GM20431 (cell line): ENCODE data around the gene PNLDC1.
"Not testable (repeated sequence)": the region's sequence is repeated elsewhere in the genome, so short reads cannot be mapped to it uniquely, and the experiment has no call there.

ENCODE experiments used
- in situ Hi-C: fragments of 300-500 bp; cut with MseI, MboI; formaldehyde crosslinking; loops from one replicate; pipeline ENCODE4 v1.15.0; 2020; ENCODE audit warnings: low sequenced_read_pairs; ENCODE audit not compliant: unreplicated experiment

Gene PNLDC1

DNA sequence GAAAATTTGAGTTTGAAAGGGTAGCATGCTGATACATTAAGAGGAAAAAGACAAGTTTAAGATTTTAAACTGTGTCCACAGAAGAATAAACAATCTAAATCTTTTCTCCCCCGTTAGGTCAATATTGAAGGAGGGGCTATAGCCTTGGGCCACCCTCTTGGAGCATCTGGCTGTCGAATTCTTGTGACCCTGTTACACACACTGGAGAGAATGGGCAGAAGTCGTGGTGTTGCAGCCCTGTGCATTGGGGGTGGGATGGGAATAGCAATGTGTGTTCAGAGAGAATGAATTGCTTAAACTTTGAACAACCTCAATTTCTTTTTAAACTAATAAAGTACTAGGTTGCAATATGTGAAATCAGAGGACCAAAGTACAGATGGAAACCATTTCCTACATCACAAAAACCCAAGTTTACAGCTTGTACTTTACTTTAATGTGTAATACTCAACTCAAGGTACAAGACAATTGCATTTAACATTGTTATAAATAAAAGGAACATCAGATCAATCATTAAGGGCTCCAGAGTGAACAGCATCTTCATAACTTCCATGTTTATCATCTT, 21.5 kb upstream of the PNLDC1 start:
- in situ Hi-C loops, result no loop called here

DNA sequence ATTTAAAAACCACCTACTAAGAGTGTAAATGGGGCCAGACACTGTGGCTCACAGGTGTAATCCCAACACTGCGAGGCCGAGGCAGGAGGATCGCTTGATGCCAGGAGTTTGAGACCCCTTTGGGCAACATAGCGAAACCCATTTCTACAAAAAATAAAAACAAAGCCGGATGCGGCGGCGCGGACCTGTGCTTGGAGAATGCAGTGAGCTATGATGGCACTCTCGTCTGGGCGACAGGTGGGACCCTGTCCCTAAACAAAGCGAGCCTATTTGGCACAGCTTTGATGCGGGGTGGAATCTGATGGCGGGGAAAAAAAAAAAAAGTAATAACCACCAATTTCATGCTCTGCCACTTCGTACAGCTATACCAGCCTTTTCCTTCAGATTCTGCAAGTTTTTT, 11.8 kb upstream of the PNLDC1 start:
- in situ Hi-C loops, result no loop called here

DNA sequence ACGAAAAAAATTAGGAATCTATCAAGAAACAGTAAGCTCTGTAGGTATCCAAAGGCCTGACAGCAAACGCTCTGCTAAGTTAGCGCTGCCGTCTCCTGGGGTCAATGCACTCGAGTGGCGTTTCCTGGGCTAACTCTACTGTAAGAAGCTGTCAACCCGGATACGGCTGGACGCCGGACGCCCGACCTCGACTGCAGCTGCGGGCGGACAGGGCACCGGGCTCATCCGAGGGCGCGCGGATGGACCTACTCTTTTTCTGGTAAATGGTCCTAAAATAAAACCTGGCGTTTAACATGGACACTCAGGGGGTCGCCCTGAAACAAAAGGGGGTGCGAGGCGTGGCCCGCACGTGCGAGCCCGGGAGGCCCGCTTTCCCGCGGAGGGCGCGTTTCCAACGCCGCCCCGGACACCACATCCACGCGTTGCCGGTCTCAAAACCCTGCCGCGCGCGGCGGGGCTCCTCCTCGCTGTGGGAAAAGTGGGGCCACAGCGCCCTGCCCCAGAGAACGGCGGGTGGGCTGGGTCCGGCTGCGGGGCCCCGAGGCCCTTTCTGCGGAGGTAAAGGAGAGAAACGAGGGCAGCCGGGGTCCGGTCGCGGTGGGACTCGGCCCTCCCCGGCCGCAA, 11.2 kb upstream of the PNLDC1 start:
- in situ Hi-C loops, result no loop called here

DNA sequence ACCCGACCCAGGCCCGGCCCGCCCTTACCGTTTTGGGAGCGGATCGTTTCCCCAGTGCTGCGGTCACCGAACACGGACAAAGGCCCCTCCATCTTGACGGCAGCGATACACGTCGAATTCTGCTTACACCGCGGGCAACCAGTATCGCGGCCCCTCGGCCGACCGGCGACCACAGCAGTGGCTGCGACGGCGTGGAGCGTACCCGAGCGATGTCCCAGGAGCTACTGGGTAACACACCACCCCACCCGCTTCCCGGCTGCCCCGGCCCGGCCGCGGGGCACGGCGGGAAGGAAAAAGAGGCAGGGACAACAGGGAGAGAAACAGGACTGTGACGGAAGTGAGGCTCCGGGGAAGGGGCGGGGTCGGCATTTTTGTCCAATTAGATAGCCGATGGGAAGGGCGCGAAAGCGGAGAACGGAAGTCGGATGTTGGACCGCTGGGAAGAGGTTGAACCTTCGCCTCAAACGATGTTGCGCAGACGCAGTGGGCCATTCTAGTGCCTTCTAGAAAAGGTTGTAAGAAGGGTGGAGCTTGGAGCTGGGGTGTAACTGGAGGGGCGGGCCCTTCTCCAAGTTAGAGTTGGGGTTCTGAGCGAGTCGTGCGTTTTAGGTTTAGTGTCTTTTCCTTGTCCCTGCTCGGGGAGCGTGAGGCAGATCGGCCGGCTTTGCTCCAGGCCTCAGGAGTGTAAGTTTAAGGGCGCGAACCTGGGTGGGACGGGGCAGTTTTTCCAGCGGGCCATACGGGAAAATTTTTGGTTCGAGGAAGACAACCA, 10.5 kb upstream of the PNLDC1 start, which contains the start of gene TCP1:
Gene TCP1 (minus strand): TSS at position 226 of the 772 bp plus-strand sequence. CDS start 134 bp downstream, at position 92.
- in situ Hi-C loops, result no loop called here

DNA sequence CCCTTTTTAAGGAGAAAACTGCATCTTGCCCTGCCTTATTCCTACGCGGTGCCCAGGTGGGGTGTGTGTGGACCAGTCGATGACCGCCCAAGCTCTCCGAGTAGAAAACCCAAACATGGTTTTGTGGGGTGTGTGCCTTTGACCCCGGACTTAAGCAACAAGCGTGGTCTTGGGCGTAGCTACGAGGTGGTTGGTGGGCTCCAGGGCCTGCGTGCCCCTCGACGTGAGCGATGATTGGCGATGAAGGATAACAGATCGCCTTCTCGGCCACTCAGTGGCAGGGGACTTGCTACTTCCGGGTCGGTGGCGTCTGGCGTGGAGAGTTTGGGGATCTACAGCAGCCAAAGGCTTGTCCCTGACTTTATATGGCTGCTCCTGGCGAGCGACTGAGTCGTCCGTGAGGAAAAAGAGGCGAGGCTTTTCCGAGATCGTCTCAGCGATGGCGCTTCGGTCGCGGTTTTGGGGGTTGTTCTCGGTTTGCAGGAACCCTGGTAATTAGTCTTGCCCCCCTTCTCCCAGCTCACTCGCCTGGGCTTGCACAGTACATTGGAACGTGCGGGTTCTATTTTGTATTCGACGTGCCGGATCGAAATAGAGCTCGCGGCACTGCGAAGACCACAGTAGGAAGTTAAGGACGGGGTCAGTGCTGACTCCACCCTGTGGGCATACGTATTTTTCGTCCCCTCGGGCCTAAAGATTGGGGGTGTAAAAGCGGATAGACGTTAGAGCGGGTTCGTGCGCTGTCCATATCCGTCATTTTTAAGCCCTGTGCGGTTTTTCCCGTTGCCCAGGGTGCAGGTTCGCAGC, 9.7 kb upstream of the PNLDC1 start, which contains the start of gene MRPL18:
Gene MRPL18 (plus strand): TSS at position 319 of the 807 bp plus-strand sequence. CDS start 121 bp downstream, at position 440.
- in situ Hi-C loops, result no loop called here

DNA sequence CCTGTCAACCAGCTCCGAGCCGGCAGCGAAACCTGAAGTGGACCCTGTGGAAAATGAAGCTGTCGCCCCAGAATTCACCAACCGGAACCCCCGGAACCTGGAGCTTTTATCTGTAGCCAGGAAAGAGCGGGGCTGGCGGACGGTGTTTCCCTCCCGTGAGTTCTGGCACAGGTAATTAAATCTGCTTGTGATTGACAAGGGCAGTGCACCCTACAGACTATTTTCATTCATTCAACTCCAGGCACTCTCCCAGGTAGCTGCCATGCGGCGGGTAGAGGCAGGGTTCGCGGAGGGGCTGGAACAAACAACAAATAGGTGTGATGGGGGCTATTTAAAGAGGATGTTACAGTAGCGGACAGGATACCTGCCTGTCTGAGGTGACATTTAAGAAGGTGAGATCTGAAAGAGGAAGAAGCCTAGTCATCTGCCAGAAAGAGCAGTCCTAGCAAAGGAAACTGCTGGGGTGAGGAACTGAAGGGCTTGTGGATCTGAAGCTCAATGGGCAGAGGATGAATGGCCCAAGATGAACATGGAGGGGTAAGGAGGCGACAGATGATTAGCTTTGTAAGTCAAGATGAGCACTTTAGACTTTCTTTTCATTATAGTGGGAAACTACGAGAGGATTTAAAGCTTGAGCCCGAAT, 9.0 kb upstream of the PNLDC1 start:
- in situ Hi-C loops, result no loop called here

DNA sequence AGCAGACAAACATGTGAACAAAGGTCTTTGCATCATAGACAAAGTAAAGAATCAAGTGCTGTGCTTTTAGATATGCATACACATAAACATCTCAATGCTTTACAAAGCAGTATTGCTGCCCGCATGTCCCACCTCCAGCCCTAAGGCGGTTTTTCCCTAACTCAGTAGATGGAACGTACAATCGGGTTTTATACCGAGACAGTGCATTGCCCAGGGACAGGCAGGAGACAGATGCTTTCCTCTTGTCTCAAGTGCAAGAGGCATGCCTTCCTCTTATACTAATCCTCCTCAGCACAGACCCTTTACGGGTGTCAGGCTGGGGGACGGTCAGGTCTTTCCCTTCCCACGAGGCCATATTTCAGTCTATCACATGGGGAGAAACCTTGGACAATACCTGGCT, 5.1 kb upstream of the PNLDC1 start:
- in situ Hi-C loops, result not testable (repeated sequence)

DNA sequence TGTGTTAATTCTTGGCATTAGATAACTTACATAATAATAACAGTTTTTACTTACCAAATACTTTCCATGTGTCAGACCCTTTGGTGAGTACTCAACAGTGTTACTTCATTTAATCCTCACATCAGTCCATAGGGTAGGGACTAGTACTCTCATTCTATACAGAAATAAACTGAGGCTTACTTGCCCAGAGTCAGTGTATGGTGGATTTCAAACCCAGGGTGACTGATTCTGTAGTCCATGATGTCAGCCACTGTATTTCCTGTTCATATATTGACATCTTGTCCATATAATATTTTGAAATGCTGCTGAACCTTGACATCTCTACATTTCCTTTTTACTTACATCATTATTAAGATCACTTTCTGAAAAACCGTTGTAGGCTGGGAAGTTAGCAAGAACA, 2.5 kb upstream of the PNLDC1 start:
- in situ Hi-C loops, result no loop called here

DNA sequence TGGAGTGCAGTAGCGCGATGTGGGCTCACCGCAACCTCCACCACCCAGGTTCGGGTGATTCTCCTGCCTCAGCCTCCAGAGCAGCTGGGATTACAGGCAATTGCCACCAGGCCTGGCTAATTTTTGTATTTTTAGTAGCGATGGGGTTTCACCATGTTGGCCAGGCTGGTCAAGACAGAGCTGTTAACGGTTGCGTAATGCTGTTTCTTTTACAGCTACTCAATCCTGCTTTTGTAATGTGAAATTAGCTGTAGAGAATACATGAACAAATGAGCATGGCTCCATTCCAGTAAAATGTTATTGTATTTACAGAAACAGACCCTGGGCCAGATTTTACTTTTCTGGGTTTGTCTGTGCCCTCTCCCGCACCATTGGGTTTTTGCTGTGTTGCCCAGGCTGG, 1.9 kb downstream of the PNLDC1 start:
- in situ Hi-C loops, result no loop called here

DNA sequence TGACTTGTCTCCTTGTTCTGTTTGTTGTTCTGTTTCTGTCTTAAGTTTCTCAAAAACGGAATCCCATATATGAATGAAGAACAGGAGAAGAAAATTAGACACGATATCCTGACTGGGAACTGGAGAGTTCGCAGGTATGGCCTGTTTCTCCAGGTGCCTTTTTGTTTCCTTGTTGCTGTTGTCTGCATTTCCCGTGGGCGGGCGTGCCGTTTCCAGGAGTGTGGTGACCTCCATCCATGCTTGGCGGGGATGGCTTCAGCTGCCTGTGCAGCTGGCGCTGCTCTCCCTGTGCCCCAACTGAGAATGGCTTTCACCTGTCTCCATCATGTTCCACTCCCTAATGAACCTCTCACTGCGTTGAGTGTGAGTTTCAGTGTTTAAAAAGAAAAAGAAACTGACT, 4.4 kb downstream of the PNLDC1 start:
- in situ Hi-C loops, result no loop called here

DNA sequence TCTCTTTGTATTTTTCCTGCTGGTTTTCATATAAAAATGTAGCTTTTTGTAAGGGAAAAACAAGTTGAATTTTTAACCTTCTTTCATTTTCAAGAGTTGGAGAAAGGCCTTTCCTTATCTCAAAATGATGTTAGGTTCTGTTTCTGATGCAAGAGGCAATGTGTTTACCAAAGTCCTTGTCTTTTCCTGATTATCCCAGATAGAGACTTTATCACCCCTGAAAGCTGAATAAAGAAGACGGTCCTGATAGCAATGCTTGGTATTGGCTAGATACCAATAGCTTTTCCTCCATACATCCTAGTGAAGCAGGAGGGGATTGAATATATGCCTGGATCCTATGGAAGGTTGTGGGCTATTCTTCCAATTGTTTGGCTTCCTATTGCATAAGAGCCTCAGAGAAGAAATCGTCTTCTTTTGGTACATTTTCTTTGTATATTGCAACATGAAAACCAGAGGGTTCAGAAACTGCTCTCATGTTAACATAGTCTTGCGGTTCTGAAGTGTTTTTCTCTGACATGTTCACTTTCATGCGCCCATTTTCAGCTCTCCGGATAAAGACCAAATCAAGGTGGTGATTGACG, 5.5 kb downstream of the PNLDC1 start:
- in situ Hi-C loops, result no loop called here

DNA sequence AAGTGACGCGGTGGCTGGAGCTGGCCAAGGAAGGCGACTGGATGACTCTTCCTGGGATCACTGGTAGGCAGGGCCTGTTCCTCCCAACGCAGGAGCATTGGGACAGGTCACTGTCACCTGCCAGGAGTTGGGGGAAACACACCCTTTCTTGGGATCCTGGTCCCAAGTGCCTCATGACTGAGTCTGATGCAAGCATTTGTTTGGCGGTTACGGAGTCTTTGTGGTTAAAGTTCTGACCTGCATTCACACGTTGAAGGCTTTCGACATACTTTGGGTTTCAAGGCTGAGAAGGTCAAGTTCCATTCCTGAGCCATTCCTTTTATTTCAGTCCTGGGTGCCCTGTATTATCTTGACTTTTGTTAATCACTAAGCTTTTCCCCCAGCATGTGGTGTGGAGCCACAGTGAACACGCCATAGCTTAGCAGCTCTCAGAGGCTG, 6.0 kb downstream of the PNLDC1 start:
- in situ Hi-C loops, result no loop called here

DNA sequence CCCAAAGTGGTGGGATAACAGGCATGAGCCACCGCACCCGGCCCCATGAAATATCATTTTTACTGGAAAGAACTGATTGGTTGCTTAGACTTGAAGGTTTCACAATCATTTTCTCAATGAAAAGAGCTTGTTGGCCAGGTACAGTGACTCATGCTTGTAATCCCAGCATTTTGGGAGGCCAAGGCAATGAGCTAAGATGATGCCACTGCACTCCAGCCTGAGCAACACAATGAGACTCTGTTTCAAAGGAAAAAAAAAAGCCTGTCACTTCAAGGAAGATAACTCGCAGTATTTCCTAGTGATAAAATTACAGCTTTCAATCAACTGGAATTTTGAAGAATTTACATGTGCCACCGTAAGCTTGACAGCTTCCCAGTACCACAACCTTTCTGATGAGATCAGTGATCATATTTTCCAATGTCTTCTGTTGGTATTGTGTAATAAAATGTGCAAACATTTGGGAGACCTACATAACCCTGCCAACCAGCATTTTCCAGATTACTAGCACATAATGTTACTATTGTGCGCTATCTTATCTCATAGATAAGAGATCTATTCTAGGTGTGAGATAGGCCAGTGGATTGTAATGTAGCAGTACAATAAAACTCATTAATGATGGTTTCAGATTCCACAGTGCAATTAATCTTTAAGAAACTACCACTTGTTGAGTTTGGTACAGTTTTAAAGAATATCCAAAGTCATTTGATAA, 7.2 kb downstream of the PNLDC1 start:
- in situ Hi-C loops, result no loop called here

DNA sequence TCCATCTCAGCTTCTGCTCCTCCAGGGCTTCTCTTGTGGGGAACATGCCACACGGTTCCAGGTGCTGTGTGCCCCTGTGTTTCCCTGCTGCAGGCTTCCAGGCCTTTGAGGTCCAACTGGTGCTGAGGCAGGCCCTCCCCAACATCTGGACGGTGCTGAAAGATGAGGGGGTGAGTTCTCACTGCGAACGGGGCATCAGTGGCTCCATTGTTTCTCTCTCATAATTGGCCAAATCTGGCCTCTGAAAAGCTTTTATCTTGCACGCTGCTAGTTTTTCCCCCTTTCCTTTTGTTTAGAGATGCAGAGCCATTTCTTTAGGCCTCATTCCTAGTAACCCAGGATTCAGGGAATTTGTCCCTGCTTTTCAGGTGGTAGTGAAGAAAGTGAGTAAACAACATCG, 8.6 kb downstream of the PNLDC1 start:
- in situ Hi-C loops, result no loop called here

DNA sequence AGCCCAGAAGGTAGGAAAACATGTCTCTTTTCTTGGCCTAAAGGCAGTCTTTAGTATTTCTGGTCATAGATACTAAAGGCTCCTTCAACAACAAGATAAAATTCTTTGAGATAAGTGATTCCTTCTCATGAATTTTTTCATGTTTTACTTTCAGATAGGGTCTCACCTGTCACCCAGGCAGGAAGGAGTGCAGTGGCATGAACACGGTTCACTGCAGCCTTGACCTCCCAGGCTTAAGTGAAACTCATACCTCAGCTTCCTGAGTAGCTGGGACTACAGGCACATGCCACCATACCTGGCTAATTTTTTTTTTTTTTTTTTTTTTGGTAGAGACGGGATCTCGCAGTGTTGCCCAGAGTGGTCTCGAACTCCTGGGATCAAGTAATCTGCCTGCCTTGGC, 9.1 kb downstream of the PNLDC1 start:
- in situ Hi-C loops, result no loop called here

DNA sequence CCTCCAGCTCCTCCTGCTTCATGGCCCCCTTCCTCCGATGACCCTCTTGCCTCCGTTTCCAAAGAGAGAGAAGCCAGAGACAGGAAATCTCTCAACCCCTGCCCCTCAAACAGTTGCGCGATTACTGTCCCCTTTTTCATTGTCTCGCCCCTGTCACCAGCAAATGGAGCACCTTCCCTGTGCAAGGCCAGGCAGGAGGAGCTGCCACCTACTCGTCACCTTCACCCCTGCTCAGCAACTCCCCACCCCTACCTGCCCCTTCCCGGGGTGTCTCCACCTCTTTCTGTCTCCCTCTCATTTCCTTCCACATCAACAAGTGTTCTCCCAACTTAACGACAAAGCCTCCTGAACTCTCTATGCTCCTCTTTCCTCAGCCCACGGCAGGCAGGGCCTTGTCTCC, 13.7 kb downstream of the PNLDC1 start:
- in situ Hi-C loops, result no loop called here

DNA sequence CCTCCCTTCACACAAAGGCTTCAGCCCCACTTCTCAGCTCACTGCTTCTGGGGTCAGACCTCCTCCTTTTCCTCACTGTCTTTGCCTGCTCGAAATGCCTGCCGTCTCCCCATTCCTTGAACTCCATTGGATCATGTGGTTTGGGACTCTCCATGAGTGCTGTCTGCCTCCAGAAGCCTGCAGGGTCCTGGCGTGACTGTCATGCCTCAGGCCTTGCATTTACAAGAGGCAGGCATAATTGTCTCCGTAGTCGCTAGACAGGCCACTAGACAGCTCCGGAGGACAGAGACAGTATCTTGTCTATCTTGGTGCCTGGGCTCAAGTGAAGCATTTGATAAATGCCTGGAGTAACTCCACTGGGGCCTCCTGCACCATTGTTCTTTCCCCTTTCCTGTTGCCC, 15.3 kb downstream of the PNLDC1 start:
- in situ Hi-C loops, result no loop called here

DNA sequence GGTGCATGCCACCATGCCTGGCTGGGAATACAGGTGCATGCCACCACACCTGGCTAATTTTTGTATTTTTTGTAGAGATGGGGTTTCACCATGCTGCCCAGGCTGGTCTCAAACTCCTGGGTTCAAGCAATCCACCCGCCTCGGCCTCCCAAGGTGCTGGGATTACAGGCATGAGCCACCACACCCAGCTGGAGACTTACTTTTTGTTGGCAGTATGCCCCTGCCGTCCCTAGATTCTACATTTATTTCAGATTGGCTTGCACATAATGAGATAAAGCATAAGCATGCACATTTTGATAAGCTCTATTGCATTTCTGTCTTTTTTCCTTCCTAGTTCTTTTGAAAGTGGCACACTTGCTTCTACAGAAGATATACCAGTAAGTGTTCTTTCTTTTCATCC, 16.7 kb downstream of the PNLDC1 start:
- in situ Hi-C loops, result not testable (repeated sequence)
